Measurements from ENCODE around the gene WDR18. TPM values are rescaled to one million over a fixed set of nuclear protein-coding genes. Genes with fewer than 3 reads are reported as not detected.

WDR18 gene
- total and polyA plus RNA-seq, 2 donors from 2014 or later = 40.3 to 77.2 TPM

GRCh38 chr19:961866-962620, 22.1 kb upstream of the WDR18 start:
- intact Hi-C loops (cut with DNase I) = no loop called here
- no peaks in the 10 kb centered on the region for H3K9me3 ChIP-seq (ENCODE audit: control insufficient read depth in 2 of 3, insufficient read depth in 1 of 3, low read length in 3 of 3)
- no peak overlapping the region for H3K4me3 ChIP-seq (ENCODE audit: low read length in 3 of 3)
- FAIRE-seq (no peak), DNase-seq (peak in 1 of 5 donors; percentile 69)
- peaks cover 0 to 5% (median 0%) of the 10 kb centered on the region in 3 donors for H3K4me1 ChIP-seq (ENCODE audit: control insufficient read depth in 2 of 3, insufficient read depth in 2 of 3, low read depth in 1 of 3, low read length in 3 of 3)
- no peak overlapping the region for H3K9ac ChIP-seq (ENCODE audit: low read length in 3 of 3)
- no peaks in the 10 kb centered on the region for H3K27me3 ChIP-seq (ENCODE audit: control insufficient read depth, insufficient read depth, low read length)
- TF ChIP-seq CTCF (IDR thresholded peaks at IDR 0.05; ENCODE audit: borderline replicate concordance, extremely low read depth, insufficient read depth) = no peak
- H3K27ac ChIP-seq (ENCODE audit: low read depth in 2 of 2, low read length in 2 of 2) = no peak overlapping the region
- peaks cover 2 to 6% (median 4%) of the 10 kb centered on the region in 3 donors for H3K36me3 ChIP-seq (ENCODE audit: control insufficient read depth in 2 of 3, insufficient read depth in 3 of 3, low read length in 3 of 3)

GRCh38 chr19:962683-963400, 21.3 kb upstream of the WDR18 start:
- H3K36me3 ChIP-seq (ENCODE audit: control insufficient read depth in 2 of 3, insufficient read depth in 3 of 3, low read length in 3 of 3) = peaks cover 2 to 7% (median 6%) of the 10 kb centered on the region in 3 donors
- H3K27me3 ChIP-seq (ENCODE audit: control insufficient read depth, insufficient read depth, low read length) = no peaks in the 10 kb centered on the region
- DNase-seq (peak in 2 of 5 donors; percentile 57 to 66), FAIRE-seq (no peak)
- H3K27ac ChIP-seq (ENCODE audit: low read depth in 2 of 2, low read length in 2 of 2) = no peak overlapping the region
- no peaks in the 10 kb centered on the region for H3K9me3 ChIP-seq (ENCODE audit: control insufficient read depth in 2 of 3, insufficient read depth in 1 of 3, low read length in 3 of 3)
- H3K4me1 ChIP-seq (ENCODE audit: control insufficient read depth in 2 of 3, insufficient read depth in 2 of 3, low read depth in 1 of 3, low read length in 3 of 3) = no peaks in the 10 kb centered on the region
- H3K4me3 ChIP-seq (ENCODE audit: low read length in 3 of 3) = no peak overlapping the region
- no peak overlapping the region for H3K9ac ChIP-seq (ENCODE audit: low read length in 3 of 3)
- intact Hi-C loops (cut with DNase I) = no loop called here
- TF ChIP-seq CTCF (IDR thresholded peaks at IDR 0.05; ENCODE audit: borderline replicate concordance, extremely low read depth, insufficient read depth) = no peak

- Histone ChIP-seq H3K27me3 (ENCODE audit: control insufficient read depth, insufficient read depth, low read length) (no peaks in the 10 kb centered on the region), H3K27ac (ENCODE audit: low read depth in 2 of 2, low read length in 2 of 2) (no peak overlapping the region), H3K4me3 (ENCODE audit: low read length in 3 of 3) (no peak overlapping the region), H3K9ac (ENCODE audit: low read length in 3 of 3) (no peak overlapping the region), H3K9me3 (ENCODE audit: control insufficient read depth in 2 of 3, insufficient read depth in 1 of 3, low read length in 3 of 3) (no peaks in the 10 kb centered on the region), H3K4me1 (ENCODE audit: control insufficient read depth in 2 of 3, insufficient read depth in 2 of 3, low read depth in 1 of 3, low read length in 3 of 3) (no peaks in the 10 kb centered on the region), H3K36me3 (ENCODE audit: control insufficient read depth in 2 of 3, insufficient read depth in 3 of 3, low read length in 3 of 3) (peaks cover 2 to 7% (median 6%) of the 10 kb centered on the region in 3 donors)
- FAIRE-seq = no peak
- peak in 2 of 5 donors; percentile 60 to 67 for DNase-seq
- intact Hi-C loops (cut with DNase I) = no loop called here
- no peak for TF ChIP-seq CTCF (IDR thresholded peaks at IDR 0.05; ENCODE audit: borderline replicate concordance, extremely low read depth, insufficient read depth)
These were observed 20.6 kb upstream of the WDR18 start for GRCh38 chr19:963486-963951.
